Posterior cingulate gyrus (tissue), 11 donors: ENCODE data around the gene CSTPP1.
A peak's percentile ranks its signal among the peaks of the same experiment; 100 is the strongest.

Source experiments
- DNase-seq, 10 donors: peaks; one replicate each; pipeline versions ENCODE4 v3.0.0 to v3.0.0-alpha.2; 2020 to 2021; ENCODE audit warnings: mixed read lengths in 3 of 10
- intact Hi-C: fragments of 100-400 bp; cut with DNase I; formaldehyde crosslinking; loops from one replicate; pipeline ENCODE4 v1.15.1; 2023

Gene CSTPP1, protein sequence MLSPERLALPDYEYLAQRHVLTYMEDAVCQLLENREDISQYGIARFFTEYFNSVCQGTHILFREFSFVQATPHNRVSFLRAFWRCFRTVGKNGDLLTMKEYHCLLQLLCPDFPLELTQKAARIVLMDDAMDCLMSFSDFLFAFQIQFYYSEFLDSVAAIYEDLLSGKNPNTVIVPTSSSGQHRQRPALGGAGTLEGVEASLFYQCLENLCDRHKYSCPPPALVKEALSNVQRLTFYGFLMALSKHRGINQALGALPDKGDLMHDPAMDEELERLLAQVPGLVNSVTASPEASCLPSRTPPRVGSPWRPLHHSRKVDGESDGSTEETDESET

DNA sequence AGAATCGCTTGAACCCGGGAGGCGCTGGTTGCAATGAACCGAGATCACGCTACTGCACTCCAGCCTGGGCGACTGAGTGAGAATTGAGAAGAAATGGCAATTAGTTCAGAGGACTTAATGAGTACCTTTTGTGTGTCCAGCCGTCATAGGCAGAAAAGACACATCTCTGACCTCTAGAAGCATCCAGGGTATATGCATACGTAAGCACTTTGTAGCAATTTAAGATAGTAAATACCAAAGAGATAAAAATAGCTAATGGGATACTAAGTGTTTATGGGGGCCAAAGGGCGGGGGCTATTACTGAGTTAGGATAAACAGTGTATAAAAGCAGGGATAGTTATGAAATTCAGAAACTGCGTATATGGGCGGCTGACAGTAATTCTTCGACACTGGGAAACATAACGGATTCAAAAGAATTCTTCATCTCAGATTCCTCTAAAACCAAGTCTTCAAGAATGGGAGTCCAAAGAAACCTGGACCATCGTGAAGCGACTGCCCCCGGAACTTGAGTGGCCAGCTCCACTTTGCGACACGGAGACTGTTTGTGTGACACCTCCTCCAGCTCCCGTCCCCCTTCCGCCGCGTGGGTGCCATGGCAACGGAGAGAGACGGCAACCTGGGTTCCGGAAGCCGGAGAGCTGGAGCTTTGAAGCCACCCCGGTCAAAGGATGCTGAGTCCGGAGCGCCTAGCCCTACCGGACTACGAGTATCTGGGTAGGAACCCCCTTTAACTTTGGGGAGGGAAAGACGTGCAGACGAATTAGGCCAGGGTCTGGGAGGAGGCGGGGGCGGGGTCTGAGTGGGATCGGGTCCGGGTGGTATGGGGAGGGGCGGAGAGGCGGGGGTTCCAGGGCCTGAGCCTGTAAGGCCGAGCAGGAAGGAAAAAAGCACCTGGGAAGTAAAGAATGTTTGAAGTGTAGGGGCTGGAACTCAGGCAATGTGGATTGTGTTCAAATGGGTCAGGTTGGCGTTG, at the start of gene CSTPP1:
TSS of gene CSTPP1 (plus strand) at position 624 of the 973 bp plus-strand sequence. CDS start at position 669, 45 bp downstream.
- DNase-seq = peak; percentile 85 to 98 (median 90)
- intact Hi-C loops = no loop called here

DNA sequence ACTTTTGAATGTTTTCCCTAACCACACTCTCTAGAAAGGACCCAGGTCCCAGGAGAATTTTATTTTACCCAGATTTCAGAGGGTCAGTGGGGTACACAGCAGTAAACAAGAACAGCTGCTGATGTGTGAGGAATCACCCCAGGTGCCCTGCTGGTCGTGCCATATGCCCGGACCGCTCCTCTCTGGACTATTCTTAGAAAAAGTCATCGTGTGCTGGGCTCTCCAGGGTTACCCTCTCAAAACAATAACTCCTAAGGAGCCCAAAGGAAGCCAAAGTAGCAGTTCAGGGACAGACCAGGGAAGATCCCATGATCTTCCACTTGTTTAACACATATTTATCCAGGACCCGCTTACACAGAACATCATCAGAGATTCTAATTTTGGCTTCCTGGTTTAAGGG, 47.9 kb upstream of the CSTPP1 start:
- intact Hi-C loops = loop anchor here (2.0 kb wide), 2 partner anchors 264 to 272 kb away; no protein-coding TSS in a partner anchor
- peak in 1 of 10 donors; percentile 4 for DNase-seq

DNA sequence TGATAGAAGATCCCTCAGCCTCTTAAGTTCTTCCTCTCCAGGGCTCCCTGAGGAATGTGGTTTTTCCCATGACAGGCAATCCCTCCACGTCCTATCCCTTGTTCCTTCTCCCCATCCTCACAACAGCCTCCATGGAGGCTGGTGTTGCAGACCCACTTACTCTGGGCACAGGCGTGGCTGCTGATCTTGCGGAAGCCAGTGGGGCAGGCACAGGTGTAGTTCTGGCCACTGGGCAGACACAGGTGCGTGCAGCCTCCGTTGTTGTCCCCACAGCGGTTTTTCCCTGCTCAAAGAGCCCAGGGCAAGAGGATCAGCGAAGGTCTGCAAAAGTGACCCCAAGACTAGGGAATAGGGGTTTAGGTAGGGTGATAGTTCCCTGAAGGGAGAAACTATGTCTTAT, 47.3 kb upstream of the CSTPP1 start:
- intact Hi-C loops = loop anchor here (2.0 kb wide), 2 partner anchors 264 to 272 kb away; no protein-coding TSS in a partner anchor
- no peak for DNase-seq

DNA sequence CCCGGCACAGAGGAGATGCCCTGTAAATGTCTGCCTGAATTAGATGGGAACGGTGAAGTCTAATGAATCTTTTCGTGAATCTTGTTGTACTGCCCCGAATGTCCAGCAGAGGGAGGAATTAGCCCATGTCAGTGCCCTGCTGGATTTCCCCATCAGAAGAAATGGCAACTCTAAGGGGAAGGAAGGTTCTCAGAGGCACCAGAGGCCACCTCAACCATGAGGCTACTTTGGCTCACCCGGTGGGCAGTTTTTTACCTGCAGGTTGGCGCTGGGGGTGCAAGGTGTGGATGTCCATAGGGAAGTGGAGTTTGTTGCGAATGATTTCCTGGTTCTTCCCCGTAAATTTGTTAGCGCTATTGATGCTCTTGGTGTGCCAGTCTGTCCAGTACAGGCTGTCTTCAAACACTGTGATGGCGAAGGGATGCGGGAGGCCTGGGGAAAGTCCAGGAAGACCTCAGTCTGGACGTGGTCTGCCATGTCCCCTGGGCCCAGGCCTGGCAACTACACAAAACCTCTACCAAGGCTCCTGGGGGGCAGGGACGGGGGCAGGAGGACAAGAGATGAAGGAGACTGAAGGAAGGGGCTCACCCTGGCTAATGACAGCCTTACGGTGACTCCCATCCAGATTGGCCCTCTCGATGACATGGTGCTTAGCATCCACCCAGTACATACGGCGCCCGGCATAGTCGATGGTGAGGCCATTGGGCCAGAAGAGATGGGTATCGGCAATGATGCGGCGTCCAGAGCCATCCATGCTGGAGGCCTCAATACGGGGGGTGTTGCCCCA, 46.7 kb upstream of the CSTPP1 start:
- DNase-seq = peak in 7 of 10 donors; percentile 46 to 90 (median 76)
- intact Hi-C loops = loop anchor here (2.0 kb wide), 2 partner anchors 263 to 271 kb away; no protein-coding TSS in a partner anchor

DNA sequence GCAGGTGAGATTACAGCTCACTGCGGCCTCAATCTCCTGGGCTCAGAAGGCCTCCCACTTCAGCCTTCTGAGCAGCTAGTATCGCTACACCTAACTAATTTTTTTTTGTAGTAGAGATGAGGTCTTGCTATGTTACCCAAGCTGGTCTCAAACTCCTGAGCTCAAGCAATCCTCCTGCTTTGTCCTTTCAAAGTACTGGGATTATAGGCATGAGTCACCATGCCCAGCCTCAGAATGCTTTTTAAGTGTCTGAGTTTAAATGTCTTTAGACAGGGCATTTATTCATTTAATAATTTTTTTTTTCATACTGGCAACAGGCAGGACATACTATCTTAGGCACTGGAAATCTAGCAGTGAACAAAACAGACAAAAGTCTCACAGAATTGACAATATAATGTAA, 45.9 kb upstream of the CSTPP1 start:
- intact Hi-C loops = no loop called here
- DNase-seq = no peak

DNA sequence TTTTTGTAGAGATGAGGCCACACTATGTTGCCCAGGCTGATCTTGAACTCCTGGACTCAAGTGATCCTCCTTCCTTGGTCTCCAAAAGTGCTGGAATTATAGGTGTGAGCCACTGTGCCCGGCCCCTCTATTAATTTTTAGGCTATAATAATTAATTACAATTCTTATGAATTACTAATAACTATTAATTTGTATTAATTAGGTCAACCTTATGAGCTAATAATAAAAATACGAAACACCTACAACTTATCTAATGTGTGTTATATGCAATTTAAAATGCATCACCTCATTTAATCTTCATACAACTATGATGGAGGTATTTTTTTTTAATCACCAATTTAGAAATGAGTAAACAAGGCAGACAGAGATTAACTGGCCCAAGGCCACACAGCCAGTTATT, 44.5 kb upstream of the CSTPP1 start:
- intact Hi-C loops = no loop called here
- DNase-seq = no peak

DNA sequence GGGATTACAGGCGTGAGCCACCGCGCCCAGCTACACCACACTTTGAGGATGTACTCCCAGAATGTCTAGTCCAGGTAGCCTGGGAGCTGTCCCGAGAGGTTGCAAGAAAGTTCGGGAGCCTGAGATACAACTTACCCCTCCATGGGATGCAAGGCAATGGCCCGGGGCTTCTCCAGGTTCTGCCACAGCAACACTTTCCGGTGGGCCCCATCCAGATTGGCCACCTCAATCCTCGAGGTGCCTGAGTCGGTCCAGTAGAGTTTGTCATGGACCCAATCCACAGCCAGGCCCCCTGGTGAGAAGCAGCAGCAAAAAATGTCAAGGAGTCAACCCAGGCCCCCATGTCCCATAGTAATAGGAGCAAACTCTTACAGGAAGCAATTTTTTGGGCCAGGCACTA, 43.7 kb upstream of the CSTPP1 start:
- intact Hi-C loops = no loop called here
- DNase-seq = no peak

DNA sequence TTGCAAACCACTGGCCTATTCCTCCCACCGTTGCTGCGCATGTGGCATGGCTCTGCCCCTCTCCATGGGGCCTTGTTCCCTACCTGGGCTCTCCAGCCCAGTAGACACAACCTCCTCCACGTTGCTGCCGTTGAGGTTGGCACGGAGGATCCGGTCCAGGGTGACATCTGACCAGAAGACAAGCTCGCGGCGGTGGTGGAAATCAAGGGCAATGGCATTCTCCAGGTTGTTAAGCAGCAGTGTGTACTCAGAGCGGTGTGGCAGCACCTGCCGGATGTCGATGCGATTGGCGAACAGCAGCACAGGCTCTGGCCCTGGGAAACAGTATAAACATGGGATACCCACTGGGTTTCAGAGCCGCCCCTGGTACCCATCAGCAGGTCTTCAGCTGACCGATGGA, 42.1 kb upstream of the CSTPP1 start:
- intact Hi-C loops = no loop called here

DNA sequence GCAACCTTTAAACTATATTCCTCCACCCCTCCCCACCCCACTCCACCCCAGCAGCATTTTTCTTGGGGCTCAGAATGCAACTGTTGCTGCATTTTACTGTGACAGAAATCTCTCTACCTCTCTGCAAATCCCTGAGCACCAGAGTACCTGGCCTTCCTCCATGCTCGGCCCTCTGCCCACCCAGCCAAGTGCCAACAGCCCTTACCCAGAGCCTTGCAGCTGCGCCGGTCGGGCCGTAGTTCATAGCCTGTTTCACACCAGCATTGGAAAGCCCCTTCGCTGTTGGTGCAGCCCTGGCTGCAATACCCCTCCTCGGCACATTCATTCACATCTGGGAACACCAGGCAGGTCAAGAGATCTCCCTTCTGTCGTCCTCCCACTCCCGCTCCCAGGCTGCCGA, 41.6 kb upstream of the CSTPP1 start:
- intact Hi-C loops = no loop called here
- no peak for DNase-seq

More for the DNA sequence above, 42.1 kb upstream of the CSTPP1 start:
- DNase-seq = no peak

DNA sequence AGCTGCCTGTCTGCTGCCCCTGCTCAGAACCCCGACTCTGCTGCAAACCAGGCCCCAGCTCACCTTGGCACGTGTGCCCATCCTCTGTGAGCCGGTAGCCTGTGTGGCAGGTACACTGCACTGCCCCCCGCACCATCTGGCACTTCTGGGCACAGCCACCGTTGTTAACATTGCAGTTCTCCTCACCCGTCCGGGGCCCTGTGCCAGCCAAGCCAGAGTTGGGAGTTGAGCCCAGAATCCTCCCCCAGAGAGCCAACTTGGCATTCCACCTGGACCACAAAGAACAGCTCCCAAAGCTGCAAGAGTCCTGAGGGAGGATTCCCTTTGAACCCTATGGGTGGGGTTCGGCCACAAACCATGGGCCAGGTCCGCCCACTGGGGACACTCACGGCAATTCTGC, 40.7 kb upstream of the CSTPP1 start:
- DNase-seq = peak; percentile 54 to 97 (median 84)
- intact Hi-C loops = no loop called here

DNA sequence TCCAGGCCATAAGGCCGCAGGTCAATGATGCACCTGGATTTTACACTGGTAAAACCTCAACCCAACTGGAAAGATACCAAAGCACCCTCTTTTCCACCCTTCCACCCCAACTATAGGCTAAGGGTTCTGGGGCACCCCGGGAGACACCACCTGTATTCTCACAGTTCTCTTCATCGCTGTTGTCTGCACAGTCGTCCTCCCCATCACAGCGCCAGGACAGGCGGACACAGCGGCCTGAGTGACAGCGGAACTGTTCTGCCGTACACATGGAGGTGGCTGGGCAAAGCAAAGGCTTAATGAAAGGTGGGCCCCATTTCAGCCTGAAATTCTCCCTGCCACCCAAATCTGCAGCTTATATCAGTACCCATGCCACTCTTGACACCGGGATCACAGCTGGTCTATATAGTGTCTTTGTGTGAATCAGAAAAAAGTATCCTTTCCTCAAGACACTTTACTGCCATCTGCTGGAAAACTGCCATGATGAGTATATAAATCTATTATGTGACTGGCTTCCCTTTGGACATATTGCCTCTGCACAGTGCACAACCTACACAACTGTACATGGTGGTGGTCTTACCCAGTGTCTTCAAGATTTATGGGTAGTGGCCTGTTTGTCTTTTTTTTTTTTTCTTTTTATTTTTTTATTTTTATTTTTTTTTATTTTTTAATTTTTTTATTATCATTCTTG, 39.7 kb upstream of the CSTPP1 start:
- intact Hi-C loops = no loop called here
- DNase-seq = peak in 1 of 10 donors; percentile 83

DNA sequence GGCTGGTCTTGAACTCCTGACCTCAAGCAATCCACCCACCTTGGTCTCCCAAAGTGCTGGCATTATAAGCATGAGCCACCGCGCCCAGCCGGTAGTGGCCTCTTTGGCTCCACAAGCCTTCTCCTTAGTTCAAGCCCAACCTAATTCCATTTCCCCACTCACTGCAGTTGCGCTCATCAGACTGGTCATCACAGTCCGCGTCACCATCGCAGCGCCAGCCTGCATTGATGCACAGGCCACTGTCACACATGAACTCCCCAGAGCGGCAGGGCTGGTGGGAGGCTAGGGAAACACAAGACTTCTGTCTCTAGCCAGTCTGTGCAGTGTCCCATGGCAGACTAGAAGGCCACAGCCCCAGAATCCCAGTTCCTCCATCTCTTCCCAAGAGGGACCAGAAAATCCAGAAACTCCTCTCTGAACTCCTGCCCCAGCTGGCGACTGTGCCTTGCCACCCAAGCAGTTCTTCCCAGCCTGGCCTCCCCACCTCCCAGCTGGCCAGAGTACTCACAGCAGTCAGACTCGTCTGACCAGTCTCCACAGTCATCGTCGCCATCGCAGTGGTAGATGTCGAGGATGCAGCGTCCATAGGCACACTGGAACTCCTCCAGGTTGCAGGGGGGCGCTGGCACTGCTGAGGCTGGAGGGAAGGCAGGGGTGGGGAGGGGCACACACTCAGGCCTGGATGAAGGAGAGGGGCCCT, 38.0 kb upstream of the CSTPP1 start:
- intact Hi-C loops = no loop called here
- peak in 1 of 10 donors; percentile 72 for DNase-seq

DNA sequence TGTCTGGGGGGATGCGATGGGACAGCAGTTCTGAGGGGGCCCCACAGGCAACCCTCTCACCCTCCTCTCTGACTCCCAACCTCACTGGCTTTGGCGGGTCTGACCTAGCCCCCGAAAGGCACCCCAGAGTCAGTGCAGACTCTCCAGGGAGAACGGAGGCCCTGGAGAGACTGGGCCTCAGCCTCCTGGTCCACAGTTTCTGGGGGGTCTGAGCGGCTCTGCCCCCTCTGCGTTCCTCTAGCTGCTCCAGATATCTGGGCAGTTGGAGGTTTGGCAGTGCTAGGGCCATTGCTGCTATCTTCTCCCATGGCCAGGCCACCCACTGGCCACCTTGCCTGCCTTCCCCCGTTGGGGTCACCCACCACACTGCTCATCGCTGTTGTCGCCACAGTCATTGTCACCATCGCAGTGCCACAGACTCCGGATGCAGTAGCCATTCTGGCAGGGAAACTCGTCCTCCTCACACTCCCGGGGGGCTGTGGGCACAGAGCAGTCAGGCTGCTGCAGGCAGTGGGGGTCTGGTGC, 37.0 kb upstream of the CSTPP1 start:
- intact Hi-C loops = loop anchor here (5.0 kb wide), 1 partner anchor 208 kb away; no protein-coding TSS in a partner anchor
- peak in 1 of 10 donors; percentile 73 for DNase-seq

DNA sequence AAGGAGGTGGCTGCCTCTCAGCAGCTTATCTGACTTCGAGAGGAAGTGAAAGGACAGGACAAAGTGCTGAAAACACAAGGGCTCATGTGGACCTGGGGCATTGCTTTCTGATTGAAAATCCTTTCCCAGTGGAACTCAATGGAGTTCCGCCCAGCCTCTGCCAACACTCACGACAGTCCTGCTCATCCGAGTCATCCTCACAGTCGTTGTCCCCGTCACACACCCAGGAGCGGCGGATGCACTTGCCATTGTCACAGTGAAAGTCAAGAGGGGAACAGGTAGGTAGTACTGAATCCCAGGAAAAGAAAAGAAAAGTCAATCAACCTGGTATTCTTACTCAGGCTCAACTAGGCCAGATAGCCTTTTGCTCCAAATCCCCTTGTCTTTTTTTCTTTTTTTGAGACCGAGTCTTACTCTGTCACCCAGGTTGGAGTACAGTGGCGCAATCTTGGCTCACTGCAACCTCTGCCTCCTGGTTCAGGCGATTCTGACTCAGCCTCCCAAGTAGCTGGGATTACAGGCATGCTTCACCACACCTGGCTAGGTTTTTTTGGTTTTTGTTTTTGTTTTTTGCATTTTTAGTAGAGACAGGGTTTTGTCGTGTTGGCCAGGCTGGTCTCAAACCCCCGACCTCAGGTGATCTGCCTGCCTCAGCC, 36.3 kb upstream of the CSTPP1 start:
- DNase-seq = peak in 1 of 10 donors; percentile 78
- intact Hi-C loops = loop anchor here (5.0 kb wide), 1 partner anchor 207 kb away; no protein-coding TSS in a partner anchor

DNA sequence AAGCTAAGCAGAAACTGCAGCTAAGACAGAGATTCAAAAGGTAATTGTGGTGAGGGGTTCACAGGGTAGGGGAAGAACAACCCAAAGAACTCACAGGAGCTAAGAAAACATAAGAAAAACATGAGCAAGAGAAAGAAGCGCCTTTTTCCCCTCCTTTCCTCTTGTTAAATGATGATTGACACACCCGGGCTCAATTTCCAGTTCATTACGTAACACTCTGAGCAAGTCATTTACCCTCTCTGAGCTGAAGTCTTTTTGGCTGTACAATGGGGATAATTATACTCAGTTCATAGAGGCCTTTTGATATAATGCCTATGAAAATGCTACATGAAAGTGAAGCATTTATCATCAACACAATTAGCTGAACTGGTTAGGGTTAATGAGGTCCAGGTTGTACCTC, 35.4 kb upstream of the CSTPP1 start:
- DNase-seq = peak in 1 of 10 donors; percentile 2
- intact Hi-C loops = loop anchor here (5.0 kb wide), 1 partner anchor 206 kb away; no protein-coding TSS in a partner anchor

DNA sequence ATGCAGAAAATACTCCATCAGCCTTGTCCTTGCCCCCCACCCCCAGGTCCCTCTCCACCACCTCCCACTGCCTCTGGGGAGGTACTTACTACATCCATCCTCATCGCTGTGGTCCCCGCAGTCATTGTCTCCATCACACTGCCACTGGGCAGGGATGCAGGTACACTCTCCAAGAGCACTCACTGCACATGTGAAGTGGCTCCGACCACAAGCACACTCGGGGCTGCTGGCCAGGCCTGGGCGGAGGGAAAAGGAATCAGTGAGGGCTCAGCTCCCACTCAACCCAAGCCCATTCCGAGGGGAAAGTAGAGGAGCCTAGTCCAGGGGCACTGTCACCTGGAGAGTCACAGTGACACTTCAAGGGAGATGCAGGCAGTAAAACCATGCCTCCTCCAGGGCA, 33.9 kb upstream of the CSTPP1 start:
- intact Hi-C loops = loop anchor here (5.0 kb wide), 1 partner anchor 205 kb away; no protein-coding TSS in a partner anchor

DNA sequence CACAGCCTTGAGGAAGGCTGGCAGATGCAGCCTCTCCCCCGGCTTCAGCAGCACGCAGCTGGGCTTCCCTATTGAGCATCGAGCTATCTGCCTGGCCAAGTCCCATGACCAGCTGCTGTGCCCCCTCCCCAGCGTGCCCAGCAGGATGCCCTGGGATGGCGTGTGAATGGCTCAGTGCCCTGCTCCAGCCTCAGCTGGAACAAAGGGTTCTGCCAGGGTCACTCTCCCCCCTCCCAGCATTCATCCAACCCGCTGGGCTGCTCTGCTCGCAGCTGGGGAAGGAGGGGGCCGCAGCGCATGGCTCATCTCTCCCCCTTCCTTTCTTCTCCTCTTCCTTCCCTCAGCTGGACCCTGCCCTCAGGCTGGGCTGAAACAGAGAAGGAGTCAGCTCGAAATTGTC, 32.7 kb upstream of the CSTPP1 start:
- intact Hi-C loops = loop anchor here (5.0 kb wide), 1 partner anchor 203 kb away; no protein-coding TSS in a partner anchor
- DNase-seq = peak; percentile 90 to 99 (median 95)

More for the DNA sequence above, 33.9 kb upstream of the CSTPP1 start:
- DNase-seq = peak in 1 of 10 donors; percentile 57

DNA sequence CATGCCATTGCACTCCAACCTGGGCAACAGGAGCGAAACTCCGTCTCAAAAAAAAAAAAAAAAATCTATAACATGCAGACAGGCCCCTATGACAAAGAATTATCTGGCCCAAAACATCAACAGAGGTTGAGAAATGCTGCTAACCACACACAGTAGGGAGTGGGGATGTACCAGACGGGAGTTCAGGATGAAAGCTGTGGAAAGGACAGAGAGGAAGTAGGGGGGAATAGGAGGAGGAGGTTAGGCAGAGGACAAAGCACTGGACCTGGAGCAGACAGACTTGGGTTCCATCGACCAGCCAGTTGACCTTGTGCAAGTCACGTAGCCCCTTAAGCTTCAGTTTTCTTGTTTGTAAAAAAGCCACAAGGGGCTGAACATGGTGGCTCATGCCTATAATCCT, 30.8 kb upstream of the CSTPP1 start:
- DNase-seq = no peak
- intact Hi-C loops = no loop called here
